Lung (tissue), 12 donors: ENCODE data around the gene STX1B. TPM values are rescaled to one million over a fixed set of nuclear protein-coding genes. Genes with fewer than 3 reads are reported as not detected.
A peak's percentile ranks its signal among the peaks of the same experiment; 100 is the strongest.

Source experiments
- ATAC-seq: fragments of 200-7000 bp; cut with Tn5 transposase; one replicate; pipeline ENCODE4 v1.9.1; 2020; ENCODE audit warnings: moderate number of reproducible peaks; ENCODE audit not compliant: insufficient read depth, low FRiP score
- DNase-seq, 3 donors: peaks; one replicate each; pipeline ENCODE4 v3.0.0-alpha.2; 2013 to 2017
- H3K27ac ChIP-seq, 2 donors: one replicate each; pipeline ENCODE4 v1.5.1; 2013; ENCODE audit warnings: mild to moderate bottlenecking in 2 of 2, moderate library complexity in 2 of 2, control low read depth in 1 of 2, inconsistent platforms in 1 of 2, low read depth in 1 of 2, low read length in 1 of 2
- H3K27me3 ChIP-seq, 3 donors: one replicate each; pipeline ENCODE4 v1.5.1; 2013; ENCODE audit warnings: low read length in 2 of 3; ENCODE audit not compliant: control insufficient read depth in 3 of 3, insufficient read depth in 3 of 3
- H3K36me3 ChIP-seq, 4 donors: one replicate each; pipeline ENCODE4 v1.5.1; 2013; ENCODE audit warnings: low read length in 4 of 4, mild to moderate bottlenecking in 1 of 4, moderate library complexity in 1 of 4; ENCODE audit not compliant: control insufficient read depth in 4 of 4, insufficient read depth in 4 of 4
- H3K4me1 ChIP-seq, 5 donors: one replicate each; pipeline ENCODE4 v1.5.1; 2013; ENCODE audit warnings: low read length in 5 of 5, mild to moderate bottlenecking in 2 of 5, moderate library complexity in 1 of 5; ENCODE audit not compliant: control insufficient read depth in 5 of 5, insufficient read depth in 5 of 5
- H3K4me3 ChIP-seq: one replicate; pipeline ENCODE4 v1.5.1; 2013; ENCODE audit warnings: mild to moderate bottlenecking, control low read depth, moderate library complexity
- H3K9ac ChIP-seq, 2 donors: one replicate each; pipeline ENCODE4 v1.5.1; 2013; ENCODE audit warnings: low read length in 2 of 2, control low read depth in 1 of 2; ENCODE audit not compliant: insufficient read depth in 1 of 2
- H3K9me3 ChIP-seq, 4 donors: one replicate each; pipeline ENCODE4 v1.5.1; 2013; ENCODE audit warnings: low read length in 3 of 4, mild to moderate bottlenecking in 1 of 4, moderate library complexity in 1 of 4; ENCODE audit not compliant: control insufficient read depth in 4 of 4, insufficient read depth in 3 of 4
- CTCF ChIP-seq: IDR thresholded peaks from 2 replicates; pipeline ENCODE4 v1.5.1; 2012; ENCODE audit warnings: mild to moderate bottlenecking; ENCODE audit errors: control extremely low read depth, extremely low read depth
- WGBS, 2 donors: extraction: QIAGEN DNeasy Blood & Tissue Kit; methylation state at CpG; one replicate each; pipeline ENCODE4 v1.1.7; 2013; 5-methylcytosine and 5-hydroxymethylcytosine counted together
- polyA plus RNA-seq, 2 donors: library from polyadenylated mRNA; stranded (reverse); fragments of 200-250 nt; gene quantifications; one replicate each; pipeline ENCODE4 v1.2.1, GENCODE V29; 2013
- total RNA-seq, 2 donors: library from RNA; depleted of rRNA in 1 of 2; stranded (reverse); fragments of >200 nt in 1 of 2; gene quantifications; one replicate each; pipeline ENCODE4 v1.2.1, GENCODE V29; 2014 to 2021
- donor health status: control.
- donor health status: control.
- donor health status: Bipolar disorder and iron deficiency.
- donor health status: healthy.
- donor health status: DM: yes; HTN: yes; CAD: no.

STX1B gene
- total and polyA plus RNA-seq, 4 donors = 0.17 to 0.64 (median 0.41) TPM

- Histone ChIP-seq H3K27ac (peak overlapping the region; percentile 10 to 84), H3K27me3 (no peaks in the 10 kb centered on the region), H3K4me3 (peak overlapping the region; percentile 81), H3K9ac (peak overlapping the region; percentile 61 to 83), H3K9me3 (no peaks in the 10 kb centered on the region), H3K4me1 (peaks cover 0 to 35% (median 13%) of the 10 kb centered on the region in 5 donors), H3K36me3 (peaks cover 0 to 14% (median under 1%) of the 10 kb centered on the region in 4 donors)
- 2 to 6% methylated on average over 21 of the region's 21 CpGs for WGBS, 2 donors
- TF ChIP-seq CTCF = no peak
- peak; percentile 44 for ATAC-seq
- peak; percentile 53 to 70 (median 66) for DNase-seq
Measured at GRCh38 chr16:30949650-30950515, 60.6 kb downstream of the STX1B start.

GRCh38 chr16:30948667-30949649, 61.5 kb downstream of the STX1B start, which contains the start of gene ORAI3:
TSS of gene ORAI3 (plus strand) at chr16:30949068. CDS start at chr16:30949290, 222 bp downstream.
- no peaks in the 10 kb centered on the region for H3K27me3 ChIP-seq
- peak within 1 kb of the TSS; percentile 81 for H3K4me3 ChIP-seq
- no peaks in the 10 kb centered on the region for H3K9me3 ChIP-seq
- ATAC-seq = peak; percentile 74
- H3K4me1 ChIP-seq = peaks cover 0 to 34% (median 13%) of the 10 kb centered on the region in 5 donors
- peak within 1 kb of the TSS; percentile 67 to 83 for H3K9ac ChIP-seq
- no peak for TF ChIP-seq CTCF
- 0 to 1% methylated on average over 53 to 70 of the region's 70 CpGs for WGBS, 2 donors
- DNase-seq = peak; percentile 82 to 86 (median 85)
- H3K27ac ChIP-seq = peak within 1 kb of the TSS; percentile 84 to 95
- H3K36me3 ChIP-seq = peaks cover 0 to 18% (median 4%) of the 10 kb centered on the region in 4 donors

- ATAC-seq (peak; percentile 39), DNase-seq (peak; percentile 99 to 100 (median 99))
- no peaks in the 10 kb centered on the region for H3K27me3 ChIP-seq
- no peak for TF ChIP-seq CTCF
- H3K4me3 ChIP-seq = peak overlapping the region; percentile 81
- peak overlapping the region; percentile 61 to 67 for H3K9ac ChIP-seq
- H3K27ac ChIP-seq = peak overlapping the region; percentile 79 to 95
- WGBS, 2 donors = 39 to 47% methylated on average over 43 to 44 of the region's 44 CpGs
- H3K9me3 ChIP-seq = no peaks in the 10 kb centered on the region
- H3K4me1 ChIP-seq = peaks cover 0 to 27% (median 13%) of the 10 kb centered on the region in 5 donors
- H3K36me3 ChIP-seq = peaks cover 0 to 18% (median 6%) of the 10 kb centered on the region in 4 donors
Measured at GRCh38 chr16:30947859-30948666, 62.4 kb downstream of the STX1B start.
